Testis (tissue), 2 donors: ENCODE results near the gene ACOT8.

Source experiments
- CTCF ChIP-seq, 3 experiments: fragments of 450-650 bp in 2 of 3; fragments of 200-600 bp in 1 of 3; sonication (generic) in 1 of 3; IDR thresholded peaks; one replicate each; pipeline ENCODE4 v1.5.1; 2016 to 2019; ENCODE audit warnings: antibody characterized with exemption in 3 of 3, mild to moderate bottlenecking in 2 of 3, moderate library complexity in 1 of 3
- POLR2A ChIP-seq: fragments of 450-650 bp; IDR thresholded peaks from one replicate; pipeline ENCODE4 v1.6.1; 2017; ENCODE audit warnings: antibody characterized with exemption, mild to moderate bottlenecking, moderate library complexity

GRCh38 chr20:45902199-45902701 lies 45.1 kb upstream of the ACOT8 start:
- no peak for TF ChIP-seq POLR2A
- TF ChIP-seq CTCF (IDR thresholded peaks at IDR 0.05) = no peak
